ENCODE data around the gene PEDS1. TPM values are rescaled to one million over a fixed set of nuclear protein-coding genes. Genes with fewer than 3 reads are reported as not detected.

Gene PEDS1
- total RNA-seq, 2 donors from 2014 or later: 26.1 to 30.7 TPM

GRCh38 chr20:50153153-50153499, 397 bp downstream of the PEDS1 start:
- Histone ChIP-seq H3K27ac (peak overlapping the region; percentile 95 to 96), H3K36me3 (peaks cover 5% of the 10 kb centered on the region), H3K4me3 (peak overlapping the region; percentile 98 to 99), H3K4me1 (peaks cover 0 to 50% of the 10 kb centered on the region in 2 donors), H3K9me3 (no peaks in the 10 kb centered on the region), H3K27me3 (no peaks in the 10 kb centered on the region)
- TF ChIP-seq CTCF (IDR thresholded peaks at IDR 0.05): no peak
- DNase-seq (ENCODE audit: low spot score): no peak

- peak overlapping the region; percentile 95 to 96 for H3K27ac ChIP-seq
- H3K4me1 ChIP-seq: peaks cover 0 to 50% of the 10 kb centered on the region in 2 donors
These were observed 950 bp downstream of the PEDS1 start for GRCh38 chr20:50152394-50153152.

GRCh38 chr20:50151034-50151743, 2.3 kb downstream of the PEDS1 start:
- Histone ChIP-seq H3K27ac (peak overlapping the region in 1 of 2 donors; percentile 96), H3K36me3 (peaks cover 5% of the 10 kb centered on the region), H3K9me3 (no peaks in the 10 kb centered on the region), H3K4me3 (peak overlapping the region in 1 of 2 donors; percentile 98), H3K4me1 (peaks cover 0 to 64% of the 10 kb centered on the region in 2 donors), H3K27me3 (no peaks in the 10 kb centered on the region)
- TF ChIP-seq CTCF (IDR thresholded peaks at IDR 0.05): no peak
- DNase-seq (ENCODE audit: low spot score): no peak

More at GRCh38 chr20:50152394-50153152, 950 bp downstream of the PEDS1 start:
- no peak for TF ChIP-seq CTCF (IDR thresholded peaks at IDR 0.05)
- H3K27me3 ChIP-seq: no peaks in the 10 kb centered on the region
- H3K36me3 ChIP-seq: peaks cover 5% of the 10 kb centered on the region
- H3K9me3 ChIP-seq: no peaks in the 10 kb centered on the region
- no peak for DNase-seq (ENCODE audit: low spot score)
- peak overlapping the region; percentile 98 to 99 for H3K4me3 ChIP-seq

GRCh38 chr20:50149481-50150254, 3.9 kb downstream of the PEDS1 start:
- Histone ChIP-seq H3K9me3 (no peaks in the 10 kb centered on the region), H3K36me3 (peaks cover 5% of the 10 kb centered on the region), H3K27ac (peak overlapping the region in 1 of 2 donors; percentile 25), H3K27me3 (no peaks in the 10 kb centered on the region), H3K4me1 (peaks cover 0 to 72% of the 10 kb centered on the region in 2 donors), H3K4me3 (no peak overlapping the region)
- no peak for TF ChIP-seq CTCF (IDR thresholded peaks at IDR 0.05)
- DNase-seq (ENCODE audit: low spot score): no peak

- no peaks in the 10 kb centered on the region for H3K27me3 ChIP-seq
- peaks cover 17% of the 10 kb centered on the region for H3K36me3 ChIP-seq
- H3K4me1 ChIP-seq: peaks cover 0 to 70% of the 10 kb centered on the region in 2 donors
- no peak for TF ChIP-seq CTCF (IDR thresholded peaks at IDR 0.05)
- no peaks in the 10 kb centered on the region for H3K9me3 ChIP-seq
- peak; percentile 77 for DNase-seq (ENCODE audit: low spot score)
- H3K27ac ChIP-seq: peak overlapping the region; percentile 64
- H3K4me3 ChIP-seq: no peak overlapping the region
These were observed 6.5 kb downstream of the PEDS1 start for GRCh38 chr20:50146732-50147662.
